ENCODE results near the gene EIF1AD.

DNA sequence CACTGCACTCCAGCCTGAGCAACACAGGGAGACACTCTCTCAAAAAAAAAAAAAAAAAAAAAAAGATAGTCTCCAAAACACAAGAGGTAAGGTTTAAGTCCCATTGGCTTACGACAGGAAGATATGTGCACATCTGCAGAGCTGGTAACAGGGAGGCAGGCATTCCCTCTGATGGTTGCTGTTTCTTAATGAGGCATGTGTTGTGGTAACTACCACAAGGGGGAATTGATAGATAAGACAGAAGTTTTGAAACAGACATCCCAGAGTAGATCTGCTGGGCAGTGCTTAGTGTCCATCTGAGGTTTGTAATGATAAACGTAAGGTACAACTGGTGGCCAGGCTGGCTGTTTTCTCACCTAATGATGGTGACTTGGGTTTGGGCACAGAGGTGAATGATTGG lies 4.7 kb downstream of the EIF1AD start:
- TF ChIP-seq, protein P1, sequence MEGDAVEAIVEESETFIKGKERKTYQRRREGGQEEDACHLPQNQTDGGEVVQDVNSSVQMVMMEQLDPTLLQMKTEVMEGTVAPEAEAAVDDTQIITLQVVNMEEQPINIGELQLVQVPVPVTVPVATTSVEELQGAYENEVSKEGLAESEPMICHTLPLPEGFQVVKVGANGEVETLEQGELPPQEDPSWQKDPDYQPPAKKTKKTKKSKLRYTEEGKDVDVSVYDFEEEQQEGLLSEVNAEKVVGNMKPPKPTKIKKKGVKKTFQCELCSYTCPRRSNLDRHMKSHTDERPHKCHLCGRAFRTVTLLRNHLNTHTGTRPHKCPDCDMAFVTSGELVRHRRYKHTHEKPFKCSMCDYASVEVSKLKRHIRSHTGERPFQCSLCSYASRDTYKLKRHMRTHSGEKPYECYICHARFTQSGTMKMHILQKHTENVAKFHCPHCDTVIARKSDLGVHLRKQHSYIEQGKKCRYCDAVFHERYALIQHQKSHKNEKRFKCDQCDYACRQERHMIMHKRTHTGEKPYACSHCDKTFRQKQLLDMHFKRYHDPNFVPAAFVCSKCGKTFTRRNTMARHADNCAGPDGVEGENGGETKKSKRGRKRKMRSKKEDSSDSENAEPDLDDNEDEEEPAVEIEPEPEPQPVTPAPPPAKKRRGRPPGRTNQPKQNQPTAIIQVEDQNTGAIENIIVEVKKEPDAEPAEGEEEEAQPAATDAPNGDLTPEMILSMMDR (IDR thresholded peaks at IDR 0.05; ENCODE audit: poor library complexity): no peak
- TF ChIP-seq EZH2 (IDR thresholded peaks at IDR 0.05; ENCODE audit: borderline replicate concordance) (no peak), EZH2phosphoT487 (IDR thresholded peaks at IDR 0.05; ENCODE audit: low read depth, severe bottlenecking, unreplicated experiment) (no peak)
